Measurements from ENCODE around the gene CNNM2. TPM values are rescaled to one million over a fixed set of nuclear protein-coding genes. Genes with fewer than 3 reads are reported as not detected.
A peak's percentile ranks its signal among the peaks of the same experiment; 100 is the strongest.

CNNM2 gene
- polyA plus RNA-seq, 4 donors, result 0.45 to 18.0 (median 2.2) TPM

DNA sequence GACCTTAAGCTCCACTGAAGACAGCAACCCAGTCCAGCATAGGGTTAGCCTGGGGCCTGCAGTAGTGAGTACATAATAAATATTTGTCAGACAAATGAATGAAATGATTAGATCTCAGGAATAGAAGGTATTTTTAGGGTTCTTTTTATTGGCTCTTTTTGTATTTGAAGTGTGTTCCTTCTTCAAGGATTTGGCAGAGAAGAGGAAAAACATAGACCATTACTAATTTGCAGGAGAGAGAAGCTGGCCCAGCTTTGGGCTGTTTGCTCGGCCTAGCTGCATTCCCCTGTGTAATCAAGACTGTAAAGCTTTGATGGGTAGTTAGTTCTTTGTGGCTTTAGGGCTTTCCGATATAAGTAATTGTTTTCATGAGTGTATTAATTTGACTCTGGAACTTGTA lies 64.2 kb downstream of the CNNM2 start:
- WGBS, 3 donors, result 70 to 95% (median 83%) methylated on average over 2 of the region's 2 CpGs
- no peaks in the 10 kb centered on the region for H3K9me3 ChIP-seq (ENCODE audit: control insufficient read depth in 2 of 2, insufficient read depth in 1 of 2, low read depth in 1 of 2, low read length in 1 of 2)

DNA sequence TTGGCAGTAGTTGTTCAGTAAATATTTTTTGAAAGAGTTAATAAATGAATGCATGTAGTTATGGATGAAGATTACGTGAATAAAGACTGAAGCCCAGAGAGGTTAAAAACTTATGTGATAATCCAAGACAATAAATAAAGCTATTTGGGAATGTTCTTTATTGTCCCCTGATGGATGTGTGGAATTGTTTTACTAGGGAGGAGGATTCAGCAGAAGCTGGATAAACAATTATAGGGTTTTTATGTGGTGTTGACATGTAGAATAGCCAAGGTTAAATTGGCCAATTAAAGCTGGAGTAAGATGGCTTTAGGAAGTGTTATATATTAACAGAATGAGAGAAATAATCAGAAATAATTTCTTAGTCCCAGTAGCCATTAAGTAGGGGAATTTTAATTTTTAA lies 66.0 kb downstream of the CNNM2 start:
- no peak for DNase-seq
- peaks cover 0 to 8% (median 0%) of the 10 kb centered on the region in 3 donors for H3K4me1 ChIP-seq (ENCODE audit: control insufficient read depth in 3 of 3, insufficient read depth in 2 of 3, low read depth in 1 of 3, low read length in 2 of 3)
- no peak for FAIRE-seq
- H3K27me3 ChIP-seq (ENCODE audit: control insufficient read depth in 3 of 3, insufficient read depth in 3 of 3, low read length in 3 of 3), result no peaks in the 10 kb centered on the region
- H3K27ac ChIP-seq (ENCODE audit: low read depth in 1 of 3, low read length in 2 of 3), result no peak overlapping the region
- 83 to 90% (median 87%) methylated on average over 1 of the region's 1 CpG for WGBS, 3 donors
- no peaks in the 10 kb centered on the region for H3K36me3 ChIP-seq (ENCODE audit: control insufficient read depth in 3 of 3, insufficient read depth in 2 of 3, low read depth in 1 of 3, low read length in 3 of 3)
- no peaks in the 10 kb centered on the region for H3K9me3 ChIP-seq (ENCODE audit: control insufficient read depth in 2 of 2, insufficient read depth in 1 of 2, low read depth in 1 of 2, low read length in 1 of 2)
- H3K4me3 ChIP-seq (ENCODE audit: low read depth in 1 of 3, low read length in 3 of 3), result no peak overlapping the region

More for the DNA sequence above, 64.2 kb downstream of the CNNM2 start:
- Histone ChIP-seq H3K36me3 (ENCODE audit: control insufficient read depth in 3 of 3, insufficient read depth in 2 of 3, low read depth in 1 of 3, low read length in 3 of 3) (no peaks in the 10 kb centered on the region), H3K4me1 (ENCODE audit: control insufficient read depth in 3 of 3, insufficient read depth in 2 of 3, low read depth in 1 of 3, low read length in 2 of 3) (peaks cover 0 to 4% (median 0%) of the 10 kb centered on the region in 3 donors), H3K27me3 (ENCODE audit: control insufficient read depth in 3 of 3, insufficient read depth in 3 of 3, low read length in 3 of 3) (no peaks in the 10 kb centered on the region), H3K4me3 (ENCODE audit: low read depth in 1 of 3, low read length in 3 of 3) (no peak overlapping the region), H3K27ac (ENCODE audit: low read depth in 1 of 3, low read length in 2 of 3) (no peak overlapping the region)
- FAIRE-seq, result no peak
- no peak for DNase-seq

DNA sequence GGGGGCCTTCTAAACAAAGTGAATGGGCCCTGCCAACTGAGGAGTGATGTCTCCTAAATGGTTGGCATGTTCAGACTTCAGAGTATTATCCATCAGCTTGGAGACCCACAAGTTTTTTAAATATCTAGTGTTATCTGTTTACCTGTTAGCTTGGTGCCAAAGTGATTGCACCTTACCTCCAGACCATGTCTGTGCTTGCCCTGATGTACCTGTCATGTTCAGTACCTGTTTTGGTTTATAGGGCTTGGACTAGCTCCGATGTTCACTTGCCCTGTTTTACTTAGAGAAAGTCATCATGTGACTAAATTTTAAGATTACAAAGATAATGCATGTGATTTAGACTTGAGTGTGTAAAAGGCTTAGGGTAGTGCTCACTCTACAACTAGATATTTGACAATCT lies 67.7 kb downstream of the CNNM2 start:
- peaks cover 0 to 8% (median 0%) of the 10 kb centered on the region in 3 donors for H3K4me1 ChIP-seq (ENCODE audit: control insufficient read depth in 3 of 3, insufficient read depth in 2 of 3, low read depth in 1 of 3, low read length in 2 of 3)
- H3K36me3 ChIP-seq (ENCODE audit: control insufficient read depth in 3 of 3, insufficient read depth in 2 of 3, low read depth in 1 of 3, low read length in 3 of 3), result no peaks in the 10 kb centered on the region
- FAIRE-seq, result no peak
- H3K9me3 ChIP-seq (ENCODE audit: control insufficient read depth in 2 of 2, insufficient read depth in 1 of 2, low read depth in 1 of 2, low read length in 1 of 2), result no peaks in the 10 kb centered on the region
- no peak overlapping the region for H3K27ac ChIP-seq (ENCODE audit: low read depth in 1 of 3, low read length in 2 of 3)
- H3K4me3 ChIP-seq (ENCODE audit: low read depth in 1 of 3, low read length in 3 of 3), result no peak overlapping the region
- 77 to 87% (median 84%) methylated on average over 1 of the region's 1 CpG for WGBS, 3 donors
- no peaks in the 10 kb centered on the region for H3K27me3 ChIP-seq (ENCODE audit: control insufficient read depth in 3 of 3, insufficient read depth in 3 of 3, low read length in 3 of 3)
- no peak for DNase-seq

DNA sequence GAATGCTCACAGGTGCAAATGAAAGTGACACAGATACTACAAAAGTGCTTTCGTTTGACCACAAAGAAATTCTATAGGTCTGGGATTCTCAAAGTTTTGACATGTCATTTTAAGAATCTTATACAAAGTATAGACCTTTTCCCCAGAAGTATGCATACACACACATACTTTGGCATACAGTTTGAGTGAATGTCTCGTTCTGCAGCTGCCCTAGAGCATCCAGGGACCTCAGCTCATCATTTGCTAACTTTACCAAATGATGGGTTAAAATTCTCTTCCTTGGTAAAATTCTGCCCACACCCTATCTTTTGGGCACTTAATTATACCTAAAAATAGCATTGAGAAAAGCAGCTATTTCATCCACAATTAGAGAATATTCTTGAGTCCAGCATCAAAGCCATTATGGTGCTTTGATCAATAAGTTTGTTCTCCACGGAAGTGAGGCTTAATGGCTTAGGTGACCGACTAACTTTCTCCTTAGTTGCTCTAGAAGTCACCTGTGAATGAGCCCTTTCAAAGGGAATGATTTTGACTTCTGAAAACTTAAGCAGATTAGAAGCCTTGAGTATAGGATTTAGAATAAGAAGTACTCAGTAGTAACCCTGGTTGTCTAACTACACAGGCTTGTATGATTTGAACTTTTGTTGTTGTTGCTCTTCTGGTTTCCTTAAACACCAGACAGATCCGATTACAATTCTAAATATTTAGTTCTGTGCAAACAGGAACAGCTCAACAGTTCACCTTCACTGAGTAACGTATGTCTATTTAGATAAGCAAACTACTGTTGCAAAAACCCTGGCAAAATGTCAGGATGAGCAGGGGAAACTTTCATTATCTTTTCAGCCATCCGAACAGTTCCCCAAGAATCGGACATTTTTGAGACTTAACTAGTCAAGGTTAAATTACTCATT lies 70.6 kb downstream of the CNNM2 start:
- 57 to 66% (median 57%) methylated on average over 8 of the region's 8 CpGs for WGBS, 3 donors
- no peak overlapping the region for H3K27ac ChIP-seq (ENCODE audit: low read depth in 1 of 3, low read length in 2 of 3)
- H3K9me3 ChIP-seq (ENCODE audit: control insufficient read depth in 2 of 2, insufficient read depth in 1 of 2, low read depth in 1 of 2, low read length in 1 of 2), result no peaks in the 10 kb centered on the region
- H3K4me1 ChIP-seq (ENCODE audit: control insufficient read depth in 3 of 3, insufficient read depth in 2 of 3, low read depth in 1 of 3, low read length in 2 of 3), result peaks cover 0 to 8% (median 0%) of the 10 kb centered on the region in 3 donors
- H3K36me3 ChIP-seq (ENCODE audit: control insufficient read depth in 3 of 3, insufficient read depth in 2 of 3, low read depth in 1 of 3, low read length in 3 of 3), result no peaks in the 10 kb centered on the region
- H3K27me3 ChIP-seq (ENCODE audit: control insufficient read depth in 3 of 3, insufficient read depth in 3 of 3, low read length in 3 of 3), result no peaks in the 10 kb centered on the region
- H3K4me3 ChIP-seq (ENCODE audit: low read depth in 1 of 3, low read length in 3 of 3), result no peak overlapping the region
- FAIRE-seq, result no peak
- DNase-seq, result peak in 1 of 2 donors; percentile 22

DNA sequence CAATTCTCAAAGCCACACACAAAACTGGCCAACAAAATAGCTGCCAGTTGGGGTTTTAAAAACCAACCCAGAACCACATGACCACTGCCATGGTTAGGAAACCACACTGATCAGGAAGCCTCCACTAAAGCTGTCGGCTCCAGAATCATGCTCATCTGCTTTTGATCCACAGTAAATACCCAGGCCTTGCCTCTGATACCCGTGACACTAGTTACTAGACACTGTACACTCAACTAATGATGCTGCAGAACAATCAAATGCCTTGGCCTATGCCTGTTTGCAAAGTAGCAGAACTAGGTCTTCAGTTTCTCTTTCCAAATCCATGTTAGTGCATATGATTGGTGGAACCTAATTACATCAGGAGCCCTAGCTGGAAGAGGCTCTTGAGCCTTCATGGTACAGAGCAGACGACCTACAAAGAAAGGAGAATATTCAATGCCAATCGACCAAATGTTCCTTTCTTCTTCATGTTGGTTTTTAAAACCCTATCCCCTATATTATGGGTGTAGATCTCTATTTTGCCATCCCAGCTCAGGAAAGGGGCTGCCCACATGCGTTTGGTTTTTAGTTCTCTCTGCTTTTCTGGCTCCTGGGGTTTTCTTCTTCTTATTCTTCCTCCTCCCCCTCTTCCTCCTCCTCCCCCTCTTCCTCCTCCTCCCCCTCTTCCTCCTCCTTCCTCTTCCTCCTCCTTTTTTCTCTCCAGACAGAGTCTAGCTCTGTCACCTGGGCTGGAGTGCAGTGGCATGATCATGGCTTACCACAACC lies 76.6 kb downstream of the CNNM2 start:
- 78 to 84% (median 79%) methylated on average over 5 of the region's 5 CpGs for WGBS, 3 donors
- DNase-seq, result no peak
- no peak for FAIRE-seq
- H3K27ac ChIP-seq (ENCODE audit: low read depth in 1 of 3, low read length in 2 of 3), result no peak overlapping the region
- H3K36me3 ChIP-seq (ENCODE audit: control insufficient read depth in 3 of 3, insufficient read depth in 2 of 3, low read depth in 1 of 3, low read length in 3 of 3), result no peaks in the 10 kb centered on the region
- no peaks in the 10 kb centered on the region for H3K27me3 ChIP-seq (ENCODE audit: control insufficient read depth in 3 of 3, insufficient read depth in 3 of 3, low read length in 3 of 3)
- no peaks in the 10 kb centered on the region for H3K4me1 ChIP-seq (ENCODE audit: control insufficient read depth in 3 of 3, insufficient read depth in 2 of 3, low read depth in 1 of 3, low read length in 2 of 3)
- H3K9me3 ChIP-seq (ENCODE audit: control insufficient read depth in 2 of 2, insufficient read depth in 1 of 2, low read depth in 1 of 2, low read length in 1 of 2), result no peaks in the 10 kb centered on the region
- H3K4me3 ChIP-seq (ENCODE audit: low read depth in 1 of 3, low read length in 3 of 3), result no peak overlapping the region

DNA sequence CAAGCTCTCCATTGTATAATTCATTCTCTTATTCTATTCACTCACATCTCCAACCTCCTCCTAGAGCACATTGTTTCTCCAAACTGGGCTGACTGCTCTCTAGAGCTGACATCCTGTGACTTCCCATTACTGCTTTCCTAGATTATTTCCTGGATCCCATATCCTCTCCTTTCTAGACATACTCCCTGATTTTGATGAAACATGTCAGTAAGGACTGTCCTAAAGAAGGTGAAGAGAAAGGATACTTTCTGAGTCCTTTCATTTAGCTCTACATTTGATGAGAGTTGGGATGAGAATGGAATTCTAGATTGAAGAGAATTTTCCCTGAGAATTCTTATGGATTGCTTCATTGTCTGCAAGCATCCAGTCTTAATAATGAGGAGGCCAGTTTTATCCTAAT lies 78.8 kb downstream of the CNNM2 start:
- no peak overlapping the region for H3K27ac ChIP-seq (ENCODE audit: low read depth in 1 of 3, low read length in 2 of 3)
- H3K27me3 ChIP-seq (ENCODE audit: control insufficient read depth in 3 of 3, insufficient read depth in 3 of 3, low read length in 3 of 3), result no peaks in the 10 kb centered on the region
- H3K4me1 ChIP-seq (ENCODE audit: control insufficient read depth in 3 of 3, insufficient read depth in 2 of 3, low read depth in 1 of 3, low read length in 2 of 3), result no peaks in the 10 kb centered on the region
- no peaks in the 10 kb centered on the region for H3K9me3 ChIP-seq (ENCODE audit: control insufficient read depth in 2 of 2, insufficient read depth in 1 of 2, low read depth in 1 of 2, low read length in 1 of 2)
- no peaks in the 10 kb centered on the region for H3K36me3 ChIP-seq (ENCODE audit: control insufficient read depth in 3 of 3, insufficient read depth in 2 of 3, low read depth in 1 of 3, low read length in 3 of 3)
- FAIRE-seq (no peak), DNase-seq (no peak)
- no peak overlapping the region for H3K4me3 ChIP-seq (ENCODE audit: low read depth in 1 of 3, low read length in 3 of 3)

DNA sequence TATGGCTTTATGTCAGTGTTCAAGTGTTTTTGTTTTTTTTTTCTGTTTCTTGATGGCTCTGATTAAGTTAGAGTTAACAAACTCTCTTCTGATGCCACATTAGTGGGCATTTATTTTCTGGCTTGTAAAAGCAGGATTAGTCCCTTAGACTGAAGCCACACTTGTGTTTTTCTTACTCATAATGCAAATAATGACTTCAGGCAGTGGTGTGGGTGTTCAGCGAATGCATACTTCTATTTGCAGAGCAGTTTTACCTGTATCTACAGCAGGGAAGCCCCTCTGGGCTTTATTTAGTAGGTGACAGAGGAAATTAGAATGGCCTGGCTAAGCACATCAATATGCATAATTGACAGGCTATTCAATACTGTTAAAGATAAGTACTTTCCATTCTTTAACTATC lies 79.9 kb downstream of the CNNM2 start:
- FAIRE-seq, result no peak

DNA sequence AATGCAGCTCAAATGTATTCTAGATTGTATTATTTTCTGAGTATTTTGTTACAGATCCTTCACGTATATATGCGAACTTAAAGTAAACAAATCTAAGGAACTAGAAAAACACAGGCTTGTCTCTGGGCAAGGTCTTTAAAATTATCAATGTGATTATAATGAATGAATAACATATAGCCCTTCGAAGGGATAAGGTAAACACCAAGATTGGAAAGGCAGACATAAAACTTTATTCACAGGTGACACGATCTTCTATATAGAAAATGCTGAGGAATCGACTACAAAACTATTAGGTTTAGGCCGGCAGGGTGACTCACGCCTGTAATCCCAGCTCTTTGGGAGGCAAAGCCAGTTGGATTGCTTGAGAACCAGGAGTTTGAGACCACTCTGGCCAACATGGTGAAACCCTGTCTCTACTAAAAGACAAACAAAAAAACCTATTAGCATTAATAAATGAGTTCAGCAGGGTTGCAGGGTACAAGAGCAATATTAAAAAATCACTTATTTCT lies 80.4 kb downstream of the CNNM2 start:
- DNase-seq, result no peak
- no peak overlapping the region for H3K27ac ChIP-seq (ENCODE audit: low read depth in 1 of 3, low read length in 2 of 3)
- H3K27me3 ChIP-seq (ENCODE audit: control insufficient read depth in 3 of 3, insufficient read depth in 3 of 3, low read length in 3 of 3), result no peaks in the 10 kb centered on the region
- FAIRE-seq, result no peak
- 90 to 92% (median 91%) methylated on average over 7 of the region's 7 CpGs for WGBS, 3 donors
- no peaks in the 10 kb centered on the region for H3K9me3 ChIP-seq (ENCODE audit: control insufficient read depth in 2 of 2, insufficient read depth in 1 of 2, low read depth in 1 of 2, low read length in 1 of 2)
- no peaks in the 10 kb centered on the region for H3K4me1 ChIP-seq (ENCODE audit: control insufficient read depth in 3 of 3, insufficient read depth in 2 of 3, low read depth in 1 of 3, low read length in 2 of 3)
- H3K4me3 ChIP-seq (ENCODE audit: low read depth in 1 of 3, low read length in 3 of 3), result no peak overlapping the region
- peaks cover 0 to 2% (median 0%) of the 10 kb centered on the region in 3 donors for H3K36me3 ChIP-seq (ENCODE audit: control insufficient read depth in 3 of 3, insufficient read depth in 2 of 3, low read depth in 1 of 3, low read length in 3 of 3)

More for the DNA sequence above, 79.9 kb downstream of the CNNM2 start:
- no peaks in the 10 kb centered on the region for H3K36me3 ChIP-seq (ENCODE audit: control insufficient read depth in 3 of 3, insufficient read depth in 2 of 3, low read depth in 1 of 3, low read length in 3 of 3)
- no peak for DNase-seq
- H3K4me3 ChIP-seq (ENCODE audit: low read depth in 1 of 3, low read length in 3 of 3), result no peak overlapping the region
- H3K27me3 ChIP-seq (ENCODE audit: control insufficient read depth in 3 of 3, insufficient read depth in 3 of 3, low read length in 3 of 3), result no peaks in the 10 kb centered on the region
- H3K9me3 ChIP-seq (ENCODE audit: control insufficient read depth in 2 of 2, insufficient read depth in 1 of 2, low read depth in 1 of 2, low read length in 1 of 2), result no peaks in the 10 kb centered on the region
- WGBS, 3 donors, result 73 to 79% (median 76%) methylated on average over 1 of the region's 1 CpG
- no peaks in the 10 kb centered on the region for H3K4me1 ChIP-seq (ENCODE audit: control insufficient read depth in 3 of 3, insufficient read depth in 2 of 3, low read depth in 1 of 3, low read length in 2 of 3)
- no peak overlapping the region for H3K27ac ChIP-seq (ENCODE audit: low read depth in 1 of 3, low read length in 2 of 3)

Data from small intestine (tissue), 7 donors.